NCI-H2107 (cell line): Measurements from ENCODE around the gene TPTE.
"Not testable (repeated sequence)": the region's sequence is repeated elsewhere in the genome, so short reads cannot be mapped to it uniquely, and the experiment has no call there.

Source experiments
- DNase-seq: peaks from one replicate; lab custom pipeline; 2025; lab: John Stamatoyannopoulos, UW

The TPTE gene

DNA sequence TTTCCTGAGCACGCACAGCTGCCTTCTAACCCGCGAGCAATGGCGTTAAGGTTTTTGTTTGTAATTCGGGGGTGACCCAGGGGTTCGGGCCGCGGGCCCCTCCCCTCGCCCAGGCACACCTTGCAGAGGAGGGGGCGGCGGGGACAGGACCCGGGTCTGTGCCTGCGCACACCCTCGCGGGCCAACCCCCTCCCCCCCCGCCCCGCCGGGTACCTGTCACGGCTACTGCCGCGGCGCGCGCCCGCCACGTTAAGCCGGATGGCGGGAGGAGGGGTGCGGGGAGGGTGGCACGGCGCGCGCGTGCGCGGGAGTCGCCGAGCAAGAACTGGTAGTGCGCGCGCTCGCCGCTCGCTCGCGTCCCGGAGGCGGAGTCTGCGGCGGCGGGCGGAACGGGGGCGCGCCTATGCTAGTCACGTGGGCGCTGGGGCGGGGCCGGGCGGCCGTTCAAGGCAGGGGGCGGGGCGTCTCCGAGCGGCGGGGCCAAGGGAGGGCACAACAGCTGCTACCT lies at the start of gene TPTE:
Gene TPTE, plus strand, starts transcription at position 493 of the 508 bp plus-strand sequence. CDS start 17,141 bp downstream, outside the sequence.
- no peak for DNase-seq

- not testable (repeated sequence) for DNase-seq
Observed at GRCh38 chr21:10471999-10472398, 49.4 kb upstream of the TPTE start.

GRCh38 chr21:10477794-10478193 lies 43.6 kb upstream of the TPTE start:
- DNase-seq, result not testable (repeated sequence)

- DNase-seq, result not testable (repeated sequence)
Observed at GRCh38 chr21:10479875-10480274, 41.5 kb upstream of the TPTE start.

- not testable (repeated sequence) for DNase-seq
Observed at GRCh38 chr21:10484864-10485263, 36.5 kb upstream of the TPTE start.

GRCh38 chr21:10490453-10490852 lies 30.9 kb upstream of the TPTE start:
- DNase-seq, result not testable (repeated sequence)

DNA sequence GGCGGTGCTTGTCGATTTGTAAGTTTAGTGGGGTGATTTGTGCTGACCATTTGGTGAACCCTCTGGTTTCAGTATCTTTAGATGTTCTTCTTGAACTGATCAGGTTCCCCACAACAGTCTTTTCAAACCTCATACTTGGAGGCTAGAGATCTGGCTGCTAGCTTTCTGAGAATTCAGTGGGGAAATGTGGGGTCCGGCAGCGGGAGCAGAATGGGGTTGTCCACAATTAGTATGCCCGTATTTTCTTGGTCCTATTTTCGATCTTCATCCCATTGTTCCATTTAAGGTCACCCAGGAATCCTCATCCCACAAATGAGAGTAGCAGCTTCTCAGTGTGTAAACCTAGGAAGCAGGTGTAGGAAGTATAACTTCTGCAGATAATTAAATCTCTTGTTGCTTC lies 10.3 kb upstream of the TPTE start:
- DNase-seq, result no peak

DNA sequence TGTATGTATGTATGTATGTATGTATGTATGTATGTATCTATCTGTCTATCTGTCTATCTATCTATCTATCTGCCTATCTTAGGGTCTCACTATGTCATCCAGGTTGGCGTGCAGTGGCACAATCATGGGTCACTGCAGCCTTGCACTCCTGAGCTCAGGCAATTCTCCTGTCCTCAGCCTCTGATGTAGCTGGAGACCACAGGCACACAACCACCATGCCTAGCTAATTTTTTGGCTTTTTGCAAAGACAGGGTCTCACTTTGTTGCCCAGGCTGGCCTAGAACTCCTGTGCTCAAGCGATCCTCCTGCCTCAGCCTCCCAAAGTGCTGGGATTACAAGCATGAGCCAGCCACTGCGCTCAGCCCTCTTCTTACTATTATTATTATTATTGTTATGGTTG lies 4.5 kb upstream of the TPTE start:
- not testable (repeated sequence) for DNase-seq

DNA sequence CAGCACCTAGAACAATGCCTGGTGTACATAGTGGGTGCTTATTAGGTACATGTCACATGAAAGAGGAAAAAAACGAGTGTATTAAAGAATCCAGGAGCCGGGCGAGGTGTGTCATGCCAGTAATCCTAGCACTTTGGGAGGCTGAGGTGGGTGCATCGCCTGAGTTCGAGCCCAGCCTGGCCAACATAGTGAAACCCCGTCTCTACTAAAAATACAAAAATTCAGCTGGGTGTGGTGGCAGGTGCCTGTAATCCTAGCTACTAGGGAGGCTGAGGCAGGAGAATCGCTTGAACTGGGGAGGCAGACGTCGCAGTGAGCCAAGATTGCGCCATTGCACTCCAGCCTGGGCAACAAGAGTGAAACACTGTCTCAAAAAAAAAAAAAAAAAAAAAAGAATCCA lies 3.5 kb upstream of the TPTE start:
- DNase-seq, result not testable (repeated sequence)

DNA sequence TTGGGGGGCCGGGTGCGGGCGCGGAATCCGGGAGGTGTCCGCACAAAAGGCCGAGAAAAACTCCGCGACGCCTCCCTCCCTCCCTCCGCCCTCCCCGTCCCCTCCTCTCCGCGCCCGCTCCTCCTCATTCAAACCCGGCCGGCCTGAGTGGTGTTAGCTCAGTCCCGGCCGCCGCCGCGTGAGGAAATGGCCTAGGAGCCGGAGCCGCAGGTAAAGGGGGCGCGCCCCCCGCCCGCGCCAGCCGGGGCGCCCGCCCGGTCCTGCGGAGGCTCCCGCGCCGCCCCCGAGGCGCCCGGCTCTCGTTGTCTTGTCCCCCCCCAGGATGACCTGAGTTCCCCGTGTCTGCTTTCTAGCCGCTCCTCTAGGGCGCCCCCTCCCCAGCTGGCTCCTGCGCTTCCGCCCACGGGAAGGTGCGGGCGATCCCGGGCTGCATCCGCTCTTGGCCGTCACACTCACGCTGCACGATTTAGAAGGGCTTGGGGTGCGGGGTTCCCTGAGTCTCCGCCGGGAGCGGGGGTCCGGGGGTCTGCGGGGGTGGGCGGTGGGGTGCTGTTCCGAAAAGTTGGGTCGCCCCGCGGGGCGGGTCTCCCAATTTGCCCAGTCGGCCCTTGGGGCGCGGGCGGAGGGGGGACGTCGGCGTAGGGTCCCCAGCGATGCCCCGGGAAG lies 585 bp downstream of the TPTE start:
- DNase-seq, result not testable (repeated sequence)

- no peak for DNase-seq
Observed at GRCh38 chr21:10539956-10540355, 18.6 kb downstream of the TPTE start.

- DNase-seq, result not testable (repeated sequence)
Observed at GRCh38 chr21:10544376-10544775, 23.0 kb downstream of the TPTE start.

DNA sequence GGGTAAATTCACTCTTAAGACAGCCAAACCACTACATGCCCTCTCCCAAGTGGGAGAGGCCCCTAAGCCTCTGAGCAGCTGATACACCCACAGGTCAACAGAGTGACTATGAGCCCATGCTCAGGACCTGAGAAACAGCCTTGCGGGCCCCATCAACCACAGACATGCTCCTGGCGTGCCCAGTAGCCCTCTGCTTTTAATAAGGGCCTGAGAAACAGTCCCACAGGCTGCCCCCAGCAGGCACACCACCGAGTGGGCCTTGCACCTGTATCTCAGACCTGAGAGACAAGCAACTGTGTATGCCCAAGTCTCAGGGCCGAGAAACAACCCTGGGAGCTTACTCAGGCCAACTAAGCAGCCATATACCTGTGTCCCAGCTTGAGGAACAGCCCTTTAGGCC lies 26.5 kb downstream of the TPTE start:
- DNase-seq, result not testable (repeated sequence)

GRCh38 chr21:10548331-10548954 lies 27.1 kb downstream of the TPTE start:
- not testable (repeated sequence) for DNase-seq

DNA sequence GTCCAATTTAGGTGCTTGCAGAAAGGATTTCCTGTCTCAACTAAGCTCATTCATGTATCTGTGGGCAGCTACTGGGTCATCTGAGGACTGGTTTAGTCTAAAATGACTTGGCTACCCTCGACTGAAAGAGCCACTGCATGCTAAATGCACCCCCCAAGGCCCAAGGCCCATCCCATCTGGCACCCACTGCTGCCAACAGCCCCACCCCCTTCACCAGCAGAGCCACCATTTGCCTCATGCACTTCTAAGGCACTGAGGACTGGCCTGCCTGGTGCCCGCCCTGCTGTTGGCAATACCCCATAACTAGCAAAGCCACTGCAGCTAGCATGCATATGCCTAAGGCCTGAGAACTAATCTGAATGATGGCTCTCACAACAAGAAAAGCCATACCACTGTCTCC lies 49.4 kb downstream of the TPTE start:
- not testable (repeated sequence) for DNase-seq

GRCh38 chr21:10574531-10575310 lies 53.3 kb downstream of the TPTE start:
- not testable (repeated sequence) for DNase-seq

GRCh38 chr21:10575311-10575667 lies 53.9 kb downstream of the TPTE start:
- DNase-seq, result no peak

DNA sequence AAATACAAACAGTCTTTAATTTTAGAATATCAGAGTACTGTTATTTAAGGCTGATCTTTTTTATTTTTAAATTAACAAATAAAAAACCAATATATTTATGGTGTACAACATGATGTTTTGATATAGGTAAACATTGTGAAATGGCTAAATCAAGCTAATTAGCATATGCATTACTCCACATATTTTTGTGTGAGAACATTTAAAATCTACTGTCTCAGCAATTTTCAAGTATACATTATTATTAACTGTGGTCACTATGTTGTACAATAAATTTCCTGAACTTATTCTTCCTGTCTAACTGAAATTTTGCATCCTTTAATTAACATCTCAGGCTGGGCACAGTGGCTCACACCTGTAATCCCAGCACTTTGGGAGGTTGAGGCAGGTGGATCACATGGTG lies 57.5 kb downstream of the TPTE start:
- not testable (repeated sequence) for DNase-seq

DNA sequence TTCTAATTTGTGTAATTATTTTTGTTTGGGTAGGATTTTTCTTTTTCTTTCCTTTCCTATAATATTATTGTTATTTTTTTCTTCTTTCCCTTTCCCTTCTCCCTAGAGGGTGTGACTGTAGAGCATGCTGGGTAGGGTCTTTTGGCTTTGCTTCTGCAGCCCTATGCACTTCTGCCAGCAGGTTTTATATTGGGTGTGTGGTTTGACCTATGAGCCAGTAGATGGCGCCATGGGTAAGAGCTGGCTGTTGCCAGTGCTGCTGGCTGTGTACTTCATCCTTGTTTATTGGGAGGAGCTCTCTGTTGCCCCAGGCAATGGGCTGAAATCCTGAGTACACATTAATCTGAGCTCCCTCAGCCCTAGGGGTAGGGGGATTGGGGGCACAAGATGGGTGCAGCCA lies 67.7 kb downstream of the TPTE start:
- not testable (repeated sequence) for DNase-seq

GRCh38 chr21:10607074-10607473 lies 85.7 kb downstream of the TPTE start:
- not testable (repeated sequence) for DNase-seq

DNA sequence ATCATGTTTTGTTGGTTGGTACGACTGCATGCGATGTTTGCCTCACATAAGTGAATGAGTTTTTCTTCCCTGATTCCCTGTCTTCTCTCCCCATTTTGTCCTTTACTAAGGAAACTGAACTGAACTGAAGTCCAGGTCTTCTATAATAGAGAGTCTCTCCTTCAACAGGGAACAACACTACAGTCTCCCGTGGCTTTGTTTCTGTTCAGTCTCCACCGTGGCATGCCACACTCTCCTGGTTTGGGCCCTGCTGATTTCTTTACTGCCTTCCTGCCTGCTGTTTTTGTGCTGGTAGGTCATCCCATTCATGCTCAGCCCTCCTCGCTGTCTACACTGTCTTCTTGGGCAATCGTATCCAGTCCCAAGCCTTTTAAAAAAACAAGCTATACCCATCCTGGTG lies 92.9 kb downstream of the TPTE start:
- not testable (repeated sequence) for DNase-seq

GRCh38 chr21:10616061-10616460 lies 94.7 kb downstream of the TPTE start:
- DNase-seq, result not testable (repeated sequence)

DNA sequence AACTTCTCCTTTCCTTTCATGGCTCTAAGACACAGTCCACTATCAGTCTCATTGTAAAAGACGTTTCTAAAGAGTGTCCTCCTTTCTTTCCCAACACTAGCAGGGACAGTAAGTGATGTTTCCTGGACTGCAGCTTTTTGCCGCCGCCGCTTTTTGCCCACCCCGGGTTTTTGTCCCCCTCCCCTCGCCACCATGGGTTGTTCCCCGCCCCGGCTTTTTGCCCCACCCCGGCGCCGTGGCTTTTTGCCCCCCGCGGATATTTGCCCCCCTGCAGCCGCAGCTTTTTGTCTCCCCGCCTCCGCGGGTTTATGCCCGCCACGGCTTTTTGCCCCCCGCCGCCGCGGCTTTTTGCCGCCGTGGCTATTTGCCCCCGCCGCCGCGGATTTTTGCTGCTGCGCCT lies 95.2 kb downstream of the TPTE start:
- no peak for DNase-seq
